Activated naive CD8-positive, alpha-beta T cell (primary cell): ENCODE results near the gene IFT81.
"Not testable (repeated sequence)": the region's sequence is repeated elsewhere in the genome, so short reads cannot be mapped to it uniquely, and the experiment has no call there.

Source experiments
- H3K27ac Mint-ChIP-seq: one replicate; pipeline ENCODE4 v1.8.0; 2021; ENCODE audit warnings: mixed read lengths
- H3K27me3 Mint-ChIP-seq: one replicate; pipeline ENCODE4 v1.8.0; 2021; ENCODE audit warnings: mixed read lengths
- H3K36me3 Mint-ChIP-seq: one replicate; pipeline ENCODE4 v1.8.0; 2021; ENCODE audit warnings: mixed read lengths
- H3K4me1 Mint-ChIP-seq: one replicate; pipeline ENCODE4 v1.8.0; 2021; ENCODE audit warnings: low read depth, mixed read lengths
- H3K4me3 Mint-ChIP-seq: one replicate; pipeline ENCODE4 v1.8.0; 2021; ENCODE audit warnings: mild to moderate bottlenecking, mixed read lengths
- H3K9me3 Mint-ChIP-seq: one replicate; pipeline ENCODE4 v1.8.0; 2021; ENCODE audit warnings: low read depth, mixed read lengths

Gene IFT81

GRCh38 chr12:110124269-110124995, at the start of gene IFT81:
Gene IFT81 (plus strand): TSS chr12:110124357. CDS start chr12:110127381, 3,024 bp downstream.
- H3K4me3 Mint-ChIP-seq, result peak within 1 kb of the TSS; percentile 89
- no peaks in the 10 kb centered on the region for H3K36me3 Mint-ChIP-seq
- H3K27me3 Mint-ChIP-seq, result no peaks in the 10 kb centered on the region
- H3K9me3 Mint-ChIP-seq, result no peaks in the 10 kb centered on the region
- peaks cover 7% of the 10 kb centered on the region for H3K4me1 Mint-ChIP-seq
- H3K27ac Mint-ChIP-seq, result peak within 1 kb of the TSS; percentile 22

- Mint-ChIP-seq H3K27ac (no peak overlapping the region), H3K4me1 (peaks cover 59% of the 10 kb centered on the region), H3K36me3 (peaks cover 9% of the 10 kb centered on the region), H3K4me3 (no peak overlapping the region), H3K27me3 (no peaks in the 10 kb centered on the region), H3K9me3 (peaks cover 4% of the 10 kb centered on the region)
These were observed 48.3 kb upstream of the IFT81 start for GRCh38 chr12:110075880-110076279.

- H3K27me3 Mint-ChIP-seq, result no peaks in the 10 kb centered on the region
- H3K9me3 Mint-ChIP-seq, result peaks cover 4% of the 10 kb centered on the region
- H3K4me1 Mint-ChIP-seq, result peaks cover 53% of the 10 kb centered on the region
- no peak overlapping the region for H3K4me3 Mint-ChIP-seq
- peak overlapping the region; percentile 100 for H3K27ac Mint-ChIP-seq
- peaks cover 6% of the 10 kb centered on the region for H3K36me3 Mint-ChIP-seq
These were observed 46.4 kb upstream of the IFT81 start for GRCh38 chr12:110077800-110078199.

GRCh38 chr12:110079477-110080400, 44.4 kb upstream of the IFT81 start:
- peaks cover 3% of the 10 kb centered on the region for H3K36me3 Mint-ChIP-seq
- no peaks in the 10 kb centered on the region for H3K27me3 Mint-ChIP-seq
- H3K4me1 Mint-ChIP-seq, result peaks cover 35% of the 10 kb centered on the region
- H3K4me3 Mint-ChIP-seq, result peak overlapping the region; percentile 83
- peak overlapping the region; percentile 100 for H3K27ac Mint-ChIP-seq
- peaks cover 4% of the 10 kb centered on the region for H3K9me3 Mint-ChIP-seq

- H3K4me3 Mint-ChIP-seq, result peak overlapping the region; percentile 10
- H3K4me1 Mint-ChIP-seq, result peaks cover 33% of the 10 kb centered on the region
- H3K27ac Mint-ChIP-seq, result peak overlapping the region; percentile 100
These were observed 43.7 kb upstream of the IFT81 start for GRCh38 chr12:110080410-110080809.

GRCh38 chr12:110084314-110085015, 39.7 kb upstream of the IFT81 start:
- Mint-ChIP-seq H3K9me3 (peaks cover 4% of the 10 kb centered on the region), H3K27me3 (peaks cover 2% of the 10 kb centered on the region), H3K27ac (no peak overlapping the region), H3K36me3 (peaks cover 3% of the 10 kb centered on the region), H3K4me1 (peaks cover 14% of the 10 kb centered on the region), H3K4me3 (no peak overlapping the region)

More at GRCh38 chr12:110080410-110080809, 43.7 kb upstream of the IFT81 start:
- Mint-ChIP-seq H3K36me3 (peaks cover 3% of the 10 kb centered on the region), H3K27me3 (no peaks in the 10 kb centered on the region), H3K9me3 (peaks cover 4% of the 10 kb centered on the region)

GRCh38 chr12:110088216-110088615, 35.9 kb upstream of the IFT81 start:
- not testable (repeated sequence) for H3K27me3 Mint-ChIP-seq, H3K4me3 Mint-ChIP-seq, H3K27ac Mint-ChIP-seq, H3K4me1 Mint-ChIP-seq, H3K9me3 Mint-ChIP-seq, H3K36me3 Mint-ChIP-seq

- H3K27me3 Mint-ChIP-seq, result peaks cover 9% of the 10 kb centered on the region
- no peak overlapping the region for H3K4me3 Mint-ChIP-seq
- no peaks in the 10 kb centered on the region for H3K36me3 Mint-ChIP-seq
- no peak overlapping the region for H3K27ac Mint-ChIP-seq
- no peaks in the 10 kb centered on the region for H3K4me1 Mint-ChIP-seq
- no peaks in the 10 kb centered on the region for H3K9me3 Mint-ChIP-seq
These were observed 35.2 kb upstream of the IFT81 start for GRCh38 chr12:110088936-110089335.

- Mint-ChIP-seq H3K9me3 (no peaks in the 10 kb centered on the region), H3K27me3 (peaks cover 10% of the 10 kb centered on the region), H3K4me1 (no peaks in the 10 kb centered on the region), H3K4me3 (no peak overlapping the region), H3K36me3 (no peaks in the 10 kb centered on the region), H3K27ac (no peak overlapping the region)
These were observed 33.7 kb upstream of the IFT81 start for GRCh38 chr12:110090266-110091135.

- H3K27me3 Mint-ChIP-seq, result peaks cover 8% of the 10 kb centered on the region
- no peaks in the 10 kb centered on the region for H3K36me3 Mint-ChIP-seq
- H3K27ac Mint-ChIP-seq, result no peak overlapping the region
- no peak overlapping the region for H3K4me3 Mint-ChIP-seq
- no peaks in the 10 kb centered on the region for H3K4me1 Mint-ChIP-seq
- no peaks in the 10 kb centered on the region for H3K9me3 Mint-ChIP-seq
These were observed 32.9 kb upstream of the IFT81 start for GRCh38 chr12:110091136-110091711.

- H3K27me3 Mint-ChIP-seq, result peaks cover 8% of the 10 kb centered on the region
- no peak overlapping the region for H3K4me3 Mint-ChIP-seq
- no peaks in the 10 kb centered on the region for H3K9me3 Mint-ChIP-seq
- no peak overlapping the region for H3K27ac Mint-ChIP-seq
- H3K36me3 Mint-ChIP-seq, result no peaks in the 10 kb centered on the region
- no peaks in the 10 kb centered on the region for H3K4me1 Mint-ChIP-seq
These were observed 30.4 kb upstream of the IFT81 start for GRCh38 chr12:110093631-110094311.

GRCh38 chr12:110100315-110100970, 23.7 kb upstream of the IFT81 start:
- H3K4me1 Mint-ChIP-seq, result peaks cover 10% of the 10 kb centered on the region
- no peaks in the 10 kb centered on the region for H3K27me3 Mint-ChIP-seq
- H3K4me3 Mint-ChIP-seq, result no peak overlapping the region
- H3K27ac Mint-ChIP-seq, result no peak overlapping the region
- H3K36me3 Mint-ChIP-seq, result no peaks in the 10 kb centered on the region
- no peaks in the 10 kb centered on the region for H3K9me3 Mint-ChIP-seq

- peaks cover 10% of the 10 kb centered on the region for H3K4me1 Mint-ChIP-seq
- no peaks in the 10 kb centered on the region for H3K9me3 Mint-ChIP-seq
- no peaks in the 10 kb centered on the region for H3K36me3 Mint-ChIP-seq
- no peak overlapping the region for H3K4me3 Mint-ChIP-seq
- H3K27ac Mint-ChIP-seq, result no peak overlapping the region
- H3K27me3 Mint-ChIP-seq, result no peaks in the 10 kb centered on the region
These were observed 21.9 kb upstream of the IFT81 start for GRCh38 chr12:110102255-110102654.
